HepG2 (cell line): Measurements from ENCODE around the gene CXXC5. TPM values are rescaled to one million over a fixed set of nuclear protein-coding genes. Genes with fewer than 3 reads are reported as not detected.

ENCODE experiments used
- AGO1 ChIP-seq: fragments of 200-400 bp; formaldehyde crosslinking; IDR thresholded peaks from 2 replicates; pipeline ENCODE4 v1.6.1; 2017; ENCODE audit warnings: mild to moderate bottlenecking, low read depth, low read length, moderate library complexity; ENCODE audit not compliant: poor library complexity, severe bottlenecking
- DMTF1 ChIP-seq: sonication (generic); formaldehyde crosslinking; IDR thresholded peaks from 2 replicates; pipeline ENCODE4 v1.4.0; 2020; ENCODE audit warnings: mild to moderate bottlenecking, missing genetic modification reagents
- E2F2 ChIP-seq: sonication (generic); formaldehyde crosslinking; IDR thresholded peaks from 2 replicates; pipeline ENCODE4 v1.4.0; 2020; ENCODE audit warnings: missing genetic modification reagents, borderline replicate concordance
- HNF1B ChIP-seq: sonication (generic); formaldehyde crosslinking; IDR thresholded peaks from 2 replicates; pipeline ENCODE4 v1.5.1; 2020; ENCODE audit warnings: mild to moderate bottlenecking, moderate library complexity, missing genetic modification reagents
- KDM5A ChIP-seq: fragments of 200-600 bp; sonication (generic); IDR thresholded peaks from 2 replicates; pipeline ENCODE4 v1.7.0; 2018; ENCODE audit warnings: antibody characterized with exemption, mild to moderate bottlenecking, low read length, borderline replicate concordance
- MAFG ChIP-seq: sonication (generic); formaldehyde crosslinking; IDR thresholded peaks from 2 replicates; pipeline ENCODE4 v1.5.1; 2020; ENCODE audit warnings: mild to moderate bottlenecking, missing genetic modification reagents
- MYC ChIP-seq: sonication (generic); formaldehyde crosslinking; IDR thresholded peaks from 2 replicates; pipeline ENCODE4 v1.9.0; 2021; ENCODE audit warnings: missing genetic modification reagents, borderline replicate concordance
- RAD51 ChIP-seq: fragments of 450-650 bp; IDR thresholded peaks from 2 replicates; pipeline ENCODE4 v1.6.1; 2016; ENCODE audit warnings: borderline replicate concordance
- REST ChIP-seq, 2 experiments: IDR thresholded peaks; 2 replicates each; pipeline ENCODE4 v1.6.1; 2011 to 2012; ENCODE audit warnings: low read length in 2 of 2, borderline replicate concordance in 1 of 2, low read depth in 1 of 2, mild to moderate bottlenecking in 1 of 2, moderate library complexity in 1 of 2
- TAF15 ChIP-seq: fragments of 200-400 bp; formaldehyde crosslinking; IDR thresholded peaks from one replicate; pipeline ENCODE4 v1.6.1; 2018; ENCODE audit warnings: mild to moderate bottlenecking, low read depth, low read length; ENCODE audit not compliant: poor library complexity, severe bottlenecking
- ZGPAT ChIP-seq: IDR thresholded peaks from 2 replicates; pipeline ENCODE4 v1.6.1; 2016; ENCODE audit warnings: mild to moderate bottlenecking
- ZMAT3 ChIP-seq: sonication (generic); formaldehyde crosslinking; conservative IDR thresholded peaks from 2 replicates; pipeline ENCODE4 v1.7.0; 2021; ENCODE audit warnings: missing genetic modification reagents
- ZNF256 ChIP-seq: sonication (generic); formaldehyde crosslinking; conservative IDR thresholded peaks from 2 replicates; pipeline ENCODE4 v1.4.0; 2020; ENCODE audit warnings: missing genetic modification reagents
- ZSCAN5A ChIP-seq: sonication (generic); formaldehyde crosslinking; IDR thresholded peaks from 2 replicates; pipeline ENCODE4 v1.8.0; 2022; ENCODE audit warnings: mild to moderate bottlenecking, missing genetic modification reagents, borderline replicate concordance
- polyA plus RNA-seq, 8 experiments: library from polyadenylated mRNA; depleted of rRNA in 3 of 8; stranded (reverse) in 7 of 8; unstranded in 1 of 8; fragments of >200 nt; fragmentation: Illumina TruSeq in 4 of 8; extraction: Trizol in 4 of 8; gene quantifications; 2 replicates each; pipeline versions ENCODE4 v1.2.1 to v1.2.3, GENCODE V29; 2011 to 2016; ENCODE audit warnings: low read depth in 4 of 8, missing spikeins in 1 of 8, mixed read lengths in 1 of 8; ENCODE audit not compliant: insufficient read depth in 1 of 8
- total RNA-seq, 5 experiments: library from RNA; depleted of rRNA; stranded (reverse); fragments of >200 nt; fragmentation: Illumina TruSeq; extraction: Trizol; gene quantifications; 2 replicates each; pipeline ENCODE4 v1.2.3, GENCODE V29; 2016; ENCODE audit warnings: low read depth in 1 of 5

The CXXC5 gene
- total and polyA plus RNA-seq, 2 of the 13 experiments (the other 11 are each of a cell fraction or from before 2014, with no cell fraction given): 32.3 to 33.0 TPM

- TF ChIP-seq REST (IDR thresholded peaks at IDR 0.05; ENCODE audit: borderline replicate concordance in 1 of 2, low read depth in 1 of 2, low read length in 2 of 2) (no peak; a peak in 1 of 4 replicates), ZNF256 (CRISPR knock-in tag) (no peak), E2F2 (CRISPR knock-in tag) (no peak), AGO1 (peak; percentile 33), KDM5A (no peak), RAD51 (no peak), MAFG (CRISPR knock-in tag) (no peak), HNF1B (CRISPR knock-in tag) (peak; percentile 98), TAF15 (no peak), DMTF1 (CRISPR knock-in tag) (0 out of 2 replicates have a peak, but pooled peaks have one; percentile 44), MYC (CRISPR knock-in tag) (peak; percentile 55; the same call in 1 of the 2 replicates), ZGPAT (CRISPR knock-in tag) (peak; percentile 58; the same call in 1 of the 2 replicates), ZSCAN5A (peak; percentile 87), ZMAT3 (0 out of 2 replicates have a peak, but pooled peaks have one; percentile 51)
Measured at GRCh38 chr5:139642891-139643871, 5.0 kb upstream of the CXXC5 start (continued).
